Upper lobe of left lung (tissue), 4 donors: ENCODE results near the gene POP7.

Experiments
- CTCF ChIP-seq, 6 experiments: fragments of 450-650 bp in 4 of 6; fragments of 200-600 bp in 2 of 6; sonication (generic) in 2 of 6; IDR thresholded peaks; one replicate each; pipeline ENCODE4 v1.5.1; 2016 to 2019; ENCODE audit warnings: antibody characterized with exemption in 6 of 6
- EP300 ChIP-seq, 4 donors: sonication (generic); formaldehyde crosslinking; IDR thresholded peaks; one replicate each; pipeline ENCODE4 v1.5.1; 2017; ENCODE audit warnings: antibody characterized with exemption in 4 of 4, control low read depth in 2 of 4
- POLR2A ChIP-seq, 4 donors: fragments of 450-650 bp; IDR thresholded peaks; one replicate each; pipeline ENCODE4 v1.5.1; 2016 to 2017; ENCODE audit warnings: antibody characterized with exemption in 4 of 4, mild to moderate bottlenecking in 2 of 4

DNA sequence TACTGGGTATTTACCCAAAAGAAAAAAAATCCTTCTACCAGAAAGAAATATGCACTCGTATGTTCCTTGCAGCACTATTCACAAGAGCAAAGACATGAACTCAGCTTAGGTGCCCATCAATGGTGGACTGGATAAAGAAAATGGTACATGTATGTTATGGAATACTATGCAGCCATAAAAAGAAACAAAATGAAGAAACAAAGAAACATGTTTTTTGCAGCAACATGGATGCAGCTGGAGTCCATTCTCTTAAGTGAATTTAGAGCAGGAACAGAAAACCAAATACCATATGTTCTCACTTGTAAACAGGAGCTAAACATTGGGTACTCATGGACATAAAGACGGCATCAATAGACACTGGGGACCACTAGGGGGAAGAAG lies 37.9 kb upstream of the POP7 start:
- TF ChIP-seq EP300 (IDR thresholded peaks at IDR 0.05) (no peak), POLR2A (IDR thresholded peaks at IDR 0.05) (no peak), CTCF (IDR thresholded peaks at IDR 0.05) (no peak)
